NCI-H2171 (cell line): ENCODE results near the gene AQP2.
A peak's percentile ranks its signal among the peaks of the same experiment; 100 is the strongest.
"Not testable (repeated sequence)": the region's sequence is repeated elsewhere in the genome, so short reads cannot be mapped to it uniquely, and the experiment has no call there.

Source experiments
- DNase-seq: peaks from one replicate; lab custom pipeline; 2025; lab: John Stamatoyannopoulos, UW

AQP2 gene

DNA sequence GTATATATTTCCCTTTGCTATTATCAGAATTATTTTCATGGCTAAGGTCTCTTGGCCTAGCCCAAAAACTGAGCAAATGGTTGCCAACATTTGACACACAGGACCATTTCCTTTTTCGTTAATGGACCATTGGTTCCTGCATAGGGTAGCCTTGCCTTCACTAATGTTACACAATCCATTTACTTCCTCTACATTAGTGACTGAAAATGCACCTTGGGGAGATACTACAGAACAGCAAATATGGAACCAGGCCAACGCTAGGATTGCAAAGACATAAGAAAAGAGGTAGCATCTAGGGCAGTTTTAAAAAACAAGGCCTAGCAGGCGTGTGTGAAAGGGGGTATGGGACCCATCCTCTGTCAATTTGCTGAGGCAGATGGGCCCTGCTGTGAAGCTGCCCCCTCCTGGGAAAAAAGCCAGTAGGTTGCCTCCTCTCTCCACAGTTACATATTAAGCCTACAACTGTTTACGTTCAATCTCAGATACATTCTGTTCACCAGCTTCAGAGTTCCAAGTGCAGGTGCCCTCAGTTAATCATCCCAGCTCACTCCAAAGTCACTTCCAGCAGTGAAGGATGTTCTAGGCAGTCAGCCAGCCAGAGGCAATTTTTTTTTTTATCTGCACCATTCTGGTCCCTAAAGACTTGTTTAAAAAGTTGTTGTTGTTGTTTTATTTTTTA, 37.2 kb downstream of the AQP2 start:
- peak; percentile 71 for DNase-seq

DNA sequence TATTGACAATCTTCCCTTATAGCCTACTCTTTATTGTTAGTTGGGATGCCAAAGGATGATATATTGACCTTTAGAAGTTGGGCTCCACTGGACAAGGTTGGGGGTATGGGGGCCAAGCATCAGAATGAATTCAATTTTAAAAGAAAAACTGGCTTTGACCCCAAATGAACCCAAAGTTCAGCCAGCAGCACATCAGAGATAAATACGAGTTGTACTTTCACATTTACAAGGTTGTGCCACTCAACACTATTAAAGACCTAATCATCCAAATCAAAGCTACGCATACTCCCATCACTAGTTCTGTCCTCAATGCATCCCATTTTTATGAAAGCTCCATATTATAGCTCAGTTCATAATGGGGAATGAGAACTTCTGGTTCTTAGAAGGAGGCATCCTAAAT, 38.9 kb downstream of the AQP2 start:
- not testable (repeated sequence) for DNase-seq

DNA sequence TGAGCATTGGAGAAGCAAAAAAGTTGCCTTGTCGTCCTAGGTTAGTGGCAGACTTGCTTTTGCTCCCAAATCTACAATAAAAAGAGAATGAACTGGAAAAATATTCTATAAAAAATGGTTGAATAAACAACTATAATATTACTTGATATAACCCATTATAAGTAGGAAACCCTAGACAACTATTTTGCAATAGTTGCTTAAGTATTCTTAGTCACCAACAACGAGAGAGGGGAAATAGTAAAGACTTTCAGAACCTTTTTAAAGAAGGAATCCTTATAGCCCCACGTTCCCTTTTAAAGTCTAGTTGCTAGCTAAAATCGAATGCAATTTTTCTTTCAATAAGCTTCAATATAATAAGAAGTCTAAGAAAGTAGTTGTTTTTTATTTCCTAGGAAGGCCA, 39.7 kb downstream of the AQP2 start:
- no peak for DNase-seq

DNA sequence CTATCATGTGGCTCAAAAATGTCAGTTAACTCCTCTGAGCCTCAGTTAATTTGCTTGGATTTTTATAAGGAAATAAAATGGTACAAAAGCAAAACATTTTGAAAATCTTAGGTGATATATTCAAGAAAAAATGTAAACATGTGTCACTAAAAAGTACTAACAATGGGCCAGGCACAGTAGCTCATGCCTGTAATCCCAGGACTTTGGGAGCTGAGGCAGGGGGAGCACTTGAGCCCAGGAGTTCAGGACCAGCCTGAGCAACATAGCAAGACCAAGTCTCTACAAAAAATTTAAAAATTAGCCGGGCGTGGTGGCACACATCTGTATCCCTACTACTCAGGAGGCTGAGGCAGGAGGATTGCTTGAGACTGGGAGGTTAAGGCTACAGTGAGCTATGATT, 47.9 kb downstream of the AQP2 start:
- DNase-seq: no peak

DNA sequence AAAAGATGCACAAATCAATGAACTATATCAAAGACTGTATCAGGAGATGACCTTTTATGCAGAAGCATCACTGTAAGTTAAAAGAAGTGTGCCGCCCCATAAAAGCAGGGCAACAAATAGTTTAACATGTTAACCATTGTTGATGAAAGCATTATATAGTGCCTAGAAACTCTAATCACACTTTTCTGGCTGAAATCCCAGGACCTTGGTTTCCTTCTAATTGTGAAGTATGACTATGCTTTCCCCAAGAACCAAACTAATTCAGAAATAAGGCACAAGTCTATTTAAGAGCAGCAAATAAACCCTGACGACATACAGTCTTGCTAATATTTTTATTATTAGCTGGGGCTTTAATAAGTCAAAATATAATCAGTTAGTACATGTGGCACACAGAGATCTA, 53.1 kb downstream of the AQP2 start:
- no peak for DNase-seq

DNA sequence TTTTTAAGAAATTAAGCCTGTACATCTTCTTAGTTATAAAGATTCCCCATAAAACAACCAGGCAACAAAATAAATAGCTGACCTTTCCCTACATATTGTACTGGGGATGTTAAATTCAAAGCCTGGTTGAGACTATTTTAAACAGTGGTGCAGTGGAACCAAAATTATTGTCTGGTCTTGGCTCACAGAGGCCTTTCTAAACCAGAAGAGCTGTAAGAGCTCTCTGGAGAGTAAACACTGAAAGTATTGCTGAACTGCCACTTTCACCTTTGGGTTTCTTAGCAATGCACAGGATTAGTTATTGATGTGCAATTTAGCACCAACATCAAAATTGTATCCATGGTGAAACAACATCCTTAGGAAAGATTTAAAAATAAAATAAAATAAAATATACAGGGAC, 54.2 kb downstream of the AQP2 start:
- DNase-seq: no peak

DNA sequence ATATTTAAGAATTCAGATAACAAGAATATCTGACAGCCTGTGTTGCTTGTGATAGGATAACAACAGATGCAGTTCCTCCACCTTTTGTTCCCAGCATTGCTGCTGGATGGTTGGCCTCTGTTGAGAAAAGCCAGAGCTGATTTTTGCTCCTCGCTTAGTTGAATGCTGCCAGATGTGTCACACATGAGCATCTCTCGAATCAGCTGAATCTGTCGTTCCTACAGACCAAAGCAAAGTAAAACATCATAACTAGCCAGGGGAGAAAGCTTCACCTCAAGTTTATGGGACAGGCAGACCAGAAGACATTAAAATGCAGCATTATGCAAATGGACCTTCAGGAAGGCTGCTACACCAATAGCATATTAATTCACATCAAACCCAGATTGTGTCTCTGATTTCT, 54.6 kb downstream of the AQP2 start:
- DNase-seq: no peak

DNA sequence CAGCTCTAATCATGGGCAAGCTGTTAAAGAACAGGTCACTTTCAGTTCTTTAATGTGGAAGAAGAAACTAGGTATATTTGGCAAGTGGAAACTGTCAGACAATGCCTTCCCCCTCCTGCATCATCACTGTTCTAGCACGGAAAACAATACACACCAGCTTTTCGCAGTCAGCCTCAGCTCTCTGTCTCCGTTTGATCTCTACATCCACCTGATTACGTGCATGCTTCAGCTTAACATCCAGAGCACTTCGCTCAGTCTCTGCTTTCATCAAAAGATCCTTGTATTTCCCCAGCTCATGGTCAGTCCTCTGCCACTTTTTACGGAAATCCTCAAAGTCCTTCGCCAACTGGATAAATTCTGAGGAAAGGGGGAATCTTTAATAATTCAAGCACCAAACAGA, 55.7 kb downstream of the AQP2 start:
- DNase-seq: no peak

DNA sequence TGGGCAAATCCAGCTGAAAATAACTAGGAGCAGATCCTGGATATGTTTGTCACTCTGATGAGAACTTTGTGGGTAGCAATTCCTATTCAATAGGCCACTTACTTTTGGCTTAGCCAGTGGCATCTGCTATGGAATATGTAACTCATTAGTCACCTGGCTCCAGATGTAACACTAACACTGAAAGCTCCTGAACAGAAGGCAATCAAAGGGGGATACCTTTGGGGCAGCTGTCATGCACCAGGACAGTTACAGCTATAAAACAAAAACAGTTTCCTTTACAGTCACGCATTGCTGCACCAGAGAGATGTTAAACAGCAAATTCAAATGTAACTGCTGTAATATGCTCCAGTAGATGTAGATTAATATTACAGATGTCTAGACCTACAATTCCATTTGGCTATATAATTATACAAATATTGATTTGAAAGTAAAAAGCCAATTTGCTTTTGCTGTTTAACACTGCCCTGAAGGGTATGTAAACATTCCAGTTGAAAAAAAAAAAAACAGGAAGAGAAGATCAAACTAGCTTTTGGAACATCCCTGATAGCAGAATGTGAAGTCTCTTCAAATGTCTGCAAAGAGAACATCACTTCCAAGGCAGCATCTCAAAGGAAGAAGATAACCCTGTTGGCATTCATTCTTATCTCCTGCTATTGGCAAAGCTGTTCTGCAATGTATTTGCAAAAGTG, 56.4 kb downstream of the AQP2 start:
- peak; percentile 81 for DNase-seq
